AG04449 (cell line): ENCODE data around the gene IL18.

Experiments used
- CTCF ChIA-PET: fragments of 350-600 bp; formaldehyde crosslinking; extraction: SDS; loops from one replicate; lab custom pipeline; 2021; ENCODE audit warnings: antibody characterized with exemption; lab: Yijun Ruan, JAX
- POLR2A ChIA-PET: fragments of 400-600, 350-600 bp; formaldehyde crosslinking; extraction: SDS; loops from one replicate; lab custom pipeline; 2020; ENCODE audit warnings: antibody characterized with exemption, inconsistent platforms; lab: Yijun Ruan, JAX
- DNase-seq: peaks from one replicate; pipeline ENCODE4 v3.0.0-alpha.2; 2010; ENCODE audit warnings: low read depth, low spot score
- H3K4me3 ChIP-seq: 2 replicates; pipeline ENCODE4 v1.5.1; 2011; ENCODE audit warnings: low read depth, mild to moderate bottlenecking, control low read depth, low read length
- TF ChIP-seq, protein P1 (sequence below): IDR thresholded peaks from one replicate; pipeline ENCODE4 v1.5.1; 2011; ENCODE audit warnings: mild to moderate bottlenecking, moderate library complexity, low read length, control low read depth, inconsistent platforms; ENCODE audit not compliant: insufficient read depth; ENCODE audit errors: missing control alignments

IL18 gene

GRCh38 chr11:112182867-112183266 lies 19.0 kb upstream of the IL18 start:
- POLR2A ChIA-PET: no interaction called here
- TF ChIP-seq, protein P1, sequence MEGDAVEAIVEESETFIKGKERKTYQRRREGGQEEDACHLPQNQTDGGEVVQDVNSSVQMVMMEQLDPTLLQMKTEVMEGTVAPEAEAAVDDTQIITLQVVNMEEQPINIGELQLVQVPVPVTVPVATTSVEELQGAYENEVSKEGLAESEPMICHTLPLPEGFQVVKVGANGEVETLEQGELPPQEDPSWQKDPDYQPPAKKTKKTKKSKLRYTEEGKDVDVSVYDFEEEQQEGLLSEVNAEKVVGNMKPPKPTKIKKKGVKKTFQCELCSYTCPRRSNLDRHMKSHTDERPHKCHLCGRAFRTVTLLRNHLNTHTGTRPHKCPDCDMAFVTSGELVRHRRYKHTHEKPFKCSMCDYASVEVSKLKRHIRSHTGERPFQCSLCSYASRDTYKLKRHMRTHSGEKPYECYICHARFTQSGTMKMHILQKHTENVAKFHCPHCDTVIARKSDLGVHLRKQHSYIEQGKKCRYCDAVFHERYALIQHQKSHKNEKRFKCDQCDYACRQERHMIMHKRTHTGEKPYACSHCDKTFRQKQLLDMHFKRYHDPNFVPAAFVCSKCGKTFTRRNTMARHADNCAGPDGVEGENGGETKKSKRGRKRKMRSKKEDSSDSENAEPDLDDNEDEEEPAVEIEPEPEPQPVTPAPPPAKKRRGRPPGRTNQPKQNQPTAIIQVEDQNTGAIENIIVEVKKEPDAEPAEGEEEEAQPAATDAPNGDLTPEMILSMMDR: no peak
- no peak for DNase-seq
- CTCF ChIA-PET: no interaction called here
- H3K4me3 ChIP-seq: no peak overlapping the region

DNA sequence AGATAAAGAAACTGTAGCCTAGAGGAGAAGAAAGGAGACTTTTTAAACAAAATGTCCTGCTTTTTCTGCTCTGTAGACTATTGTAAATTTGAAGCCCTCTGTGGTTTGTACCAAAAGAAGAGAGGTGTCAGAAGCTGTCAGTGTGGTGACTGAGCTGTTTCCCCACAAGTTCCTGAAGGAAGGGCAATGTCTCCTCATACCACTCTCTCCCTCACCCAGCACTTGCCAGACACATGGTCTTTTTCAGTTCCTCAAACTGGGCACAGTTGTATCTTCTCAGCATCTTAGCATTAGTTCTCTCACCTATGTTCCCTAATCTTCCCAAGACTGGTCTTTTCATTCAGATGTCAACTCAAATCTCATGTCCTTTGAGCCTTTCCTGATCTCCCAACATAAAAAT lies 15.7 kb upstream of the IL18 start:
- POLR2A ChIA-PET: no interaction called here
- no peak for DNase-seq
- H3K4me3 ChIP-seq: no peak overlapping the region
- TF ChIP-seq, protein P1: no peak
- CTCF ChIA-PET: no interaction called here

- H3K4me3 ChIP-seq: no peak overlapping the region
- POLR2A ChIA-PET: no interaction called here
- DNase-seq: no peak
- TF ChIP-seq, protein P1: no peak
- CTCF ChIA-PET: interaction anchor here (4.0 kb wide), 1 partner anchor 66 kb away, joined by 54 read pairs; no protein-coding TSS in a partner anchor
Measured at GRCh38 chr11:112178936-112179335, 15.0 kb upstream of the IL18 start.

DNA sequence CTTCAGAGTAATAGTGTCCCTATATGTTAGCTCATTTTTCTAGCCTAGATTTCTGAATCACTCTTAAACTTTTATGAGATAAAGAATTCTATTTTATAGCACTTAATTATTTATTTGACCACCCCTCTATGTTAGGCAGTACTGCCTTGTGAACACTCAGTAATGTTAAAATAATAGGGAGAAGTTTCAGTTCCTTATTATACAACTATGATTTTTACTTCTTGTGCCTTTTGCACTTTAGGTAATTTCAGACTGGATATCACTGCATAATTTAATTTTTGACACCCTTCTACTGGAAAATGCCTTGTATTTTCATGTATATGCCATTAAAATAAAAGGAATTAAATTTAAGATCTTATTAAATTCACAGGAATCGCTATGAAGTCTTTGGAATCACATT lies 14.5 kb upstream of the IL18 start:
- TF ChIP-seq, protein P1: no peak

DNA sequence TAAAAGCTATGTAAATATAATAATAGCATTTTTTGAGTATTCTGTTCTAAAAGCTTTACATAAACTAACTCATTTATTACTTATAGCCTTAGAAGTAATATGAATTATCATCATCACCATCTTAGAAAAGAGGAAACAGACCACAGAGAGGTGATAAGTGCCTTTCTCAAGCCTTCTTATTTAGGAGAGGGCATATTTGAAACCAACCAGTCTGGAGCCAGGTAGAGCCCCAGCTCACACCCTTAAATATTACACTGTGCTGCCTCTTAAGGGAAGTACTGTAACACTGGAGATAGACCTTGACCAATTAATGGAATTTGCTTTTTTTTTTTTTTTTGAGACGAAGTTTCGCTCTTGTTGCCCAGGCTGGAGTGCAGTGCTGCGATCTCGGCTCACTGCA lies 13.7 kb upstream of the IL18 start:
- CTCF ChIA-PET: interaction anchor here (0.6 to 4.0 kb wide), 3 partner anchors 15 to 65 kb away, joined by 3 to 54 read pairs (median 4); no protein-coding TSS in a partner anchor
- POLR2A ChIA-PET: no interaction called here

More for the DNA sequence above, 14.5 kb upstream of the IL18 start:
- POLR2A ChIA-PET: no interaction called here
- no peak overlapping the region for H3K4me3 ChIP-seq
- CTCF ChIA-PET: interaction anchor here (0.6 to 4.0 kb wide), 3 partner anchors 16 to 66 kb away, joined by 3 to 54 read pairs (median 4); no protein-coding TSS in a partner anchor
- DNase-seq: no peak

GRCh38 chr11:112176077-112176476 lies 12.2 kb upstream of the IL18 start:
- POLR2A ChIA-PET: no interaction called here
- DNase-seq: no peak
- TF ChIP-seq, protein P1: no peak
- CTCF ChIA-PET: interaction anchor here (0.8 to 4.0 kb wide), 13 partner anchors 8 to 244 kb away, joined by 3 to 54 read pairs (median 3); partner anchors contain the start of gene TEX12
- H3K4me3 ChIP-seq: no peak overlapping the region

More for the DNA sequence above, 13.7 kb upstream of the IL18 start:
- DNase-seq: no peak
- TF ChIP-seq, protein P1: no peak
- H3K4me3 ChIP-seq: no peak overlapping the region
